Measurements from ENCODE around the gene CAPZB. TPM values are rescaled to one million over a fixed set of nuclear protein-coding genes. Genes with fewer than 3 reads are reported as not detected.

Gene CAPZB
- polyA plus RNA-seq, 1 donor from 2014 or later: 159 TPM

DNA sequence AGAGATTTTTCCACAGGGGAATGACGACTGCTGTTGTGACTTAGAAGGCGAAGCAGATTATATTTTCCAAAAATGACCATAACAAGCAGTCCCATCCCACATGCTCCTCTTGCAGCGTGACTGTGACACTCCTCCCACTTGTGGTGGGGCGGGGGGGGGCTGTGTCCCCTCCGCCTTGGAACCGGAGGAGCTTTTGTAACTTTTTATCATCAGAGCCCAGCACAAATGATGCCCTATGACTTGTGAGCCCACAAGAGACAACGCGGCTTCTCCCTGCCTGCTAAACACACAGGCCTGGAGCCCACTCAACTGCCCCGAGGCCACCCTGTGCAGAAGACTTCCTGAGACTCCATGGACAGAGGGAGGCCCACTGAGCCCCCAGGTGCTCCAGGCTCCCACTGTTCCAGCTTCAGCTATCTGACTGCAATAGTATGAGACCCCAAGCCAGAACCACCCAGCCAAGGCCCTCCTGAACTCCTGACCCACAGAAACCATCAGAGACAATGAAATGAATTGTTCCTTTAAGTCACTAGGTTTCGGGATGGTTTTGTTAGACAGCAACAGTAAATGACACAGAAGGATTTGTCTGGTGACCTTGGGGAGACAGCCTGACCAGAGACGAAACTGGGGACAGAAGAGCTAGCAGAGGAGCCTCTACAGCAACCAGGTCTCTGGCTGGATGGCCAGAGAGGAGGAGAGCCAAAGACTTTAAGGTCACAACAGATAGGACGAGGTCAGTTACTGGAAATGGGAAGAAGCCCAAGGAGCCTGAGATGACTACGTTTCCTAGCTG, 58.8 kb downstream of the CAPZB start:
- Histone ChIP-seq H2AFZ (ENCODE audit: low read depth, low read length) (no peak overlapping the region), H3K4me2 (ENCODE audit: low read length) (no peak overlapping the region)

DNA sequence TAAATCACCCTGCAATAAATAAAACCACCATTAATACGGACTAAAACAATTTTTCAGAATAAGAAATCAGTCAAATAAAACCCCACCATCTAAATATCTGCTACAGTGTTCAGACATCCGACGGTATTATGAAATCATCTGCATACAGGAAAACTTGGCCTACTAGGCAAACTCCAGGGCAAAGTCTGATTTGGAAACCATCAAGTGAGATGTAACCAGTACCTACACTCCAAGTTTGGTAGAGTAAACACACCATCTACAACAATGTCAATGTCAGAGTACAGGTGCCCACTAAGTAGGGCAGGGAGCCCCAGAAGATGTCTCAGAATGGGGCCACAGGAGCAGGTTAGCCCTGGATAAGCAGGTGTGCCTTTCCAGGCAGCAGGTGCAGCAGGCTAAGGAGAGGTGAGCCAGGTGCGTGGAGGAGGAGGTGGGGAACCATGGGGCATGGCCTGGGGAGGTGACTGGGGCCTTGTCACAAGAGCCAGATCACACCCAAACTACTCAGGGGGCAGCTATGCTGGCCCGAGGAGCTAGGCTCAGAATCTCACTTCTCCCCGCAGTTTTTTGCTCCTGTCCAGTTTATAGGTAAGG, 59.6 kb downstream of the CAPZB start:
- H3K79me2 ChIP-seq (replicated peaks; ENCODE audit: insufficient read depth, low read length): peaks cover 24% of the 10 kb centered on the region
- no peaks in the 10 kb centered on the region for H4K20me1 ChIP-seq (ENCODE audit: insufficient read depth)
- H3K9me3 ChIP-seq (ENCODE audit: low read length): no peaks in the 10 kb centered on the region
- H3K36me3 ChIP-seq (ENCODE audit: insufficient read depth, low read length): no peaks in the 10 kb centered on the region
- H3K9me2 ChIP-seq (ENCODE audit: insufficient read depth, low read length): no peaks in the 10 kb centered on the region
- no peaks in the 10 kb centered on the region for H3K27me3 ChIP-seq (ENCODE audit: insufficient read depth, low read depth, low read length)
- no peak overlapping the region for H3K9ac ChIP-seq (ENCODE audit: low read length)
- H3K4me2 ChIP-seq (ENCODE audit: low read length): no peak overlapping the region
- no peak overlapping the region for H3K4me3 ChIP-seq (ENCODE audit: low read length)
- H3F3A ChIP-seq (ENCODE audit: insufficient read depth, low read length, poor library complexity, severe bottlenecking): no peaks in the 10 kb centered on the region
- H3K27ac ChIP-seq (ENCODE audit: low read length): no peak overlapping the region
- no peak overlapping the region for H2AFZ ChIP-seq (ENCODE audit: low read depth, low read length)
- TF ChIP-seq REST (IDR thresholded peaks at IDR 0.05; ENCODE audit: borderline replicate concordance): no peak
- TF ChIP-seq POLR2AphosphoS5 (IDR thresholded peaks at IDR 0.05): no peak
- no peak for TF ChIP-seq EP300 (conservative IDR thresholded peaks at IDR 0.05; ENCODE audit: poor library complexity, severe bottlenecking)
- TF ChIP-seq RAD21 (conservative IDR thresholded peaks at IDR 0.05): no peak
- no peak for TF ChIP-seq SMC3 (conservative IDR thresholded peaks at IDR 0.05; ENCODE audit: poor library complexity)
- TF ChIP-seq EZH2 (IDR thresholded peaks at IDR 0.05; ENCODE audit: borderline replicate concordance, insufficient read depth, low read length, poor library complexity, severe bottlenecking): no peak
- TF ChIP-seq MXI1 (conservative IDR thresholded peaks at IDR 0.05; ENCODE audit: poor library complexity, severe bottlenecking): no peak
- TF ChIP-seq TAF1 (IDR thresholded peaks at IDR 0.05; ENCODE audit: low read depth): no peak

More for the DNA sequence above, 58.8 kb downstream of the CAPZB start:
- no peaks in the 10 kb centered on the region for H3K36me3 ChIP-seq (ENCODE audit: insufficient read depth, low read length)
- no peak overlapping the region for H3K4me3 ChIP-seq (ENCODE audit: low read length)
- no peaks in the 10 kb centered on the region for H3K9me2 ChIP-seq (ENCODE audit: insufficient read depth, low read length)
- no peaks in the 10 kb centered on the region for H3K27me3 ChIP-seq (ENCODE audit: insufficient read depth, low read depth, low read length)
- H3K27ac ChIP-seq (ENCODE audit: low read length): no peak overlapping the region
- H3K9me3 ChIP-seq (ENCODE audit: low read length): no peaks in the 10 kb centered on the region
- H3F3A ChIP-seq (ENCODE audit: insufficient read depth, low read length, poor library complexity, severe bottlenecking): no peaks in the 10 kb centered on the region
- no peaks in the 10 kb centered on the region for H4K20me1 ChIP-seq (ENCODE audit: insufficient read depth)
- H3K9ac ChIP-seq (ENCODE audit: low read length): no peak overlapping the region
- TF ChIP-seq RAD21 (conservative IDR thresholded peaks at IDR 0.05) (no peak), POLR2AphosphoS5 (IDR thresholded peaks at IDR 0.05) (no peak), REST (IDR thresholded peaks at IDR 0.05; ENCODE audit: borderline replicate concordance) (no peak), MXI1 (conservative IDR thresholded peaks at IDR 0.05; ENCODE audit: poor library complexity, severe bottlenecking) (no peak), EZH2 (IDR thresholded peaks at IDR 0.05; ENCODE audit: borderline replicate concordance, insufficient read depth, low read length, poor library complexity, severe bottlenecking) (no peak), TAF1 (IDR thresholded peaks at IDR 0.05; ENCODE audit: low read depth) (no peak), EP300 (conservative IDR thresholded peaks at IDR 0.05; ENCODE audit: poor library complexity, severe bottlenecking) (no peak)
- TF ChIP-seq, protein P1, sequence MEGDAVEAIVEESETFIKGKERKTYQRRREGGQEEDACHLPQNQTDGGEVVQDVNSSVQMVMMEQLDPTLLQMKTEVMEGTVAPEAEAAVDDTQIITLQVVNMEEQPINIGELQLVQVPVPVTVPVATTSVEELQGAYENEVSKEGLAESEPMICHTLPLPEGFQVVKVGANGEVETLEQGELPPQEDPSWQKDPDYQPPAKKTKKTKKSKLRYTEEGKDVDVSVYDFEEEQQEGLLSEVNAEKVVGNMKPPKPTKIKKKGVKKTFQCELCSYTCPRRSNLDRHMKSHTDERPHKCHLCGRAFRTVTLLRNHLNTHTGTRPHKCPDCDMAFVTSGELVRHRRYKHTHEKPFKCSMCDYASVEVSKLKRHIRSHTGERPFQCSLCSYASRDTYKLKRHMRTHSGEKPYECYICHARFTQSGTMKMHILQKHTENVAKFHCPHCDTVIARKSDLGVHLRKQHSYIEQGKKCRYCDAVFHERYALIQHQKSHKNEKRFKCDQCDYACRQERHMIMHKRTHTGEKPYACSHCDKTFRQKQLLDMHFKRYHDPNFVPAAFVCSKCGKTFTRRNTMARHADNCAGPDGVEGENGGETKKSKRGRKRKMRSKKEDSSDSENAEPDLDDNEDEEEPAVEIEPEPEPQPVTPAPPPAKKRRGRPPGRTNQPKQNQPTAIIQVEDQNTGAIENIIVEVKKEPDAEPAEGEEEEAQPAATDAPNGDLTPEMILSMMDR (IDR thresholded peaks at IDR 0.05; ENCODE audit: poor library complexity, severe bottlenecking): no peak
- peaks cover 26% of the 10 kb centered on the region for H3K79me2 ChIP-seq (replicated peaks; ENCODE audit: insufficient read depth, low read length)
